ENCODE measurements around the gene TRAF6.

TRAF6 gene

GRCh38 chr11:36456156-36456555, 53.9 kb downstream of the TRAF6 start:
- DNase-seq, result no peak

- DNase-seq, result no peak
Measured at GRCh38 chr11:36455658-36456111, 54.4 kb downstream of the TRAF6 start.

- DNase-seq, result no peak
Measured at GRCh38 chr11:36454941-36455631, 55.0 kb downstream of the TRAF6 start.

- DNase-seq, result no peak
Measured at GRCh38 chr11:36454551-36454940, 55.5 kb downstream of the TRAF6 start.

GRCh38 chr11:36453678-36454077, 56.4 kb downstream of the TRAF6 start:
- DNase-seq, result no peak

GRCh38 chr11:36452961-36453360, 57.1 kb downstream of the TRAF6 start:
- DNase-seq, result no peak

GRCh38 chr11:36452236-36452940, 57.7 kb downstream of the TRAF6 start:
- DNase-seq, result no peak

GRCh38 chr11:36451681-36452080, 58.4 kb downstream of the TRAF6 start:
- no peak for DNase-seq

- no peak for DNase-seq
Measured at GRCh38 chr11:36451045-36451444, 59.0 kb downstream of the TRAF6 start.

GRCh38 chr11:36450110-36450572, 59.9 kb downstream of the TRAF6 start:
- DNase-seq, result no peak

- no peak for DNase-seq
Measured at GRCh38 chr11:36449561-36450096, 60.4 kb downstream of the TRAF6 start.

GRCh38 chr11:36447947-36448346, 62.1 kb downstream of the TRAF6 start:
- DNase-seq, result no peak

GRCh38 chr11:36447514-36447913, 62.6 kb downstream of the TRAF6 start:
- DNase-seq, result no peak

GRCh38 chr11:36446135-36446534, 63.9 kb downstream of the TRAF6 start:
- DNase-seq, result no peak

GRCh38 chr11:36443661-36444060, 66.4 kb downstream of the TRAF6 start:
- DNase-seq, result no peak

GRCh38 chr11:36441610-36442208, 68.4 kb downstream of the TRAF6 start:
- DNase-seq, result no peak

GRCh38 chr11:36438126-36438525, 71.9 kb downstream of the TRAF6 start:
- no peak for DNase-seq

- DNase-seq, result no peak
Measured at GRCh38 chr11:36437413-36437812, 72.7 kb downstream of the TRAF6 start.

Data from cortex of kidney (tissue), 1 donor.